ENCODE results near the gene RREB1. TPM values are rescaled to one million over a fixed set of nuclear protein-coding genes. Genes with fewer than 3 reads are reported as not detected.

RREB1 gene
- total RNA-seq, 1 donor from 2014 or later: 16.6 TPM

DNA sequence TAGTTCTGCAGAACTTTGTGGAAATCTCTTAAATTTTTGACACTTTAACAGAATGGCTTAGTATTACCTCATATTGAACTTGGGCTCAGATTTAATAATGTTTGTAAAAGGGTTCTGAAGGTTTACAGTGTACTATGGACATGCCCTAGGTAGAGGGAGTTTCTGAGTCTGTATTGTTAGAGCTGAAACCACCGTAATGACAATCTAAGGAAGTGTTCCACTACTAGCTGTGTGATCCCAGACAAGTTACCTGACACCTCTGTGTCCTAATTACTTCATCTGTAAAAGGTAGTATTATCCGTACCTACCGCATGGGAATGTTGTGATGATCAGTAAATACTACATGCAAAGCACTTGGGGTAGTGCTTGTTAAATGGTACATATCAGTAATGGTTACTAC, 86.9 kb downstream of the RREB1 start:
- Histone ChIP-seq H3K27me3 (ENCODE audit: control insufficient read depth, insufficient read depth, low read length) (no peaks in the 10 kb centered on the region), H3K4me3 (ENCODE audit: low read depth, low read length) (no peak overlapping the region), H3K36me3 (ENCODE audit: control insufficient read depth, insufficient read depth, low read length) (peaks cover 12% of the 10 kb centered on the region)
- TF ChIP-seq, protein P1, sequence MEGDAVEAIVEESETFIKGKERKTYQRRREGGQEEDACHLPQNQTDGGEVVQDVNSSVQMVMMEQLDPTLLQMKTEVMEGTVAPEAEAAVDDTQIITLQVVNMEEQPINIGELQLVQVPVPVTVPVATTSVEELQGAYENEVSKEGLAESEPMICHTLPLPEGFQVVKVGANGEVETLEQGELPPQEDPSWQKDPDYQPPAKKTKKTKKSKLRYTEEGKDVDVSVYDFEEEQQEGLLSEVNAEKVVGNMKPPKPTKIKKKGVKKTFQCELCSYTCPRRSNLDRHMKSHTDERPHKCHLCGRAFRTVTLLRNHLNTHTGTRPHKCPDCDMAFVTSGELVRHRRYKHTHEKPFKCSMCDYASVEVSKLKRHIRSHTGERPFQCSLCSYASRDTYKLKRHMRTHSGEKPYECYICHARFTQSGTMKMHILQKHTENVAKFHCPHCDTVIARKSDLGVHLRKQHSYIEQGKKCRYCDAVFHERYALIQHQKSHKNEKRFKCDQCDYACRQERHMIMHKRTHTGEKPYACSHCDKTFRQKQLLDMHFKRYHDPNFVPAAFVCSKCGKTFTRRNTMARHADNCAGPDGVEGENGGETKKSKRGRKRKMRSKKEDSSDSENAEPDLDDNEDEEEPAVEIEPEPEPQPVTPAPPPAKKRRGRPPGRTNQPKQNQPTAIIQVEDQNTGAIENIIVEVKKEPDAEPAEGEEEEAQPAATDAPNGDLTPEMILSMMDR (IDR thresholded peaks at IDR 0.05; ENCODE audit: insufficient read depth, low read length, severe bottlenecking): no peak
- DNase-seq (ENCODE audit: low read depth) (no peak), FAIRE-seq (peak; percentile 28)

DNA sequence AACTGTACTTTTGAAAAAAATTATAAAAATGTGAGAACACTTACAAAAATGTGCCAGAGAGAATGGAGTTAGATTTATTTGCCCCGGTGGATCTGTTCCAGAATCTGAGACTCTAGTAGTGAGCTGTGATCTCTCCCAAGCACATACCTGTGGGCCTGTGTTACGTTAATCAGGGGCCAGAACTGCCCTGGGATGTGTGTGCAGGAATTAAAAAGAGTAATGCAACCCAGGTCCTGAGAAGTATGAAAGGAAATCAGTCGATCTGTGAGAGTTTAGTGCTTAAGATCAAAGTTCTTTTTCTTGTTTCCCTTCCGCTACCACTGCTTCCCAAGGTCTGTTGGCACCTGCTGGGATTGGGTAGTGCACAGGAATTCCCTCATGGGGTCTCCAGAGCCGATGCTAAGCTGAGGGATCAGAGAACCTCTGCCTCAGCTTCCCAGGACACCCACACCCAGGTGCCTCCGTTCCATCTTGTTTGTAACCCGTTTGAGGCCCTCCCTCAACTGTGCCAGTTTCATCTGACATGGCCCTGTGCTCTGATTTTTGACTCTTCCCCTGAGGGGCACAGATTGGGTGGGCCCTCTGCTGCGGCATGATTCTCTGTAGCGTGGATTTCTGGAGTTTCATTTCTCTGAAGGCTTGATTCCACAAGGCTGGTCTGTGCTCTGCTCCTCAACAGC, 87.7 kb downstream of the RREB1 start:
- TF ChIP-seq, protein P1 (IDR thresholded peaks at IDR 0.05; ENCODE audit: insufficient read depth, low read length, severe bottlenecking): no peak
- DNase-seq (ENCODE audit: low read depth) (no peak), FAIRE-seq (no peak)
- no peaks in the 10 kb centered on the region for H3K27me3 ChIP-seq (ENCODE audit: control insufficient read depth, insufficient read depth, low read length)
- H3K4me3 ChIP-seq (ENCODE audit: low read depth, low read length): no peak overlapping the region
- peaks cover 12% of the 10 kb centered on the region for H3K36me3 ChIP-seq (ENCODE audit: control insufficient read depth, insufficient read depth, low read length)

DNA sequence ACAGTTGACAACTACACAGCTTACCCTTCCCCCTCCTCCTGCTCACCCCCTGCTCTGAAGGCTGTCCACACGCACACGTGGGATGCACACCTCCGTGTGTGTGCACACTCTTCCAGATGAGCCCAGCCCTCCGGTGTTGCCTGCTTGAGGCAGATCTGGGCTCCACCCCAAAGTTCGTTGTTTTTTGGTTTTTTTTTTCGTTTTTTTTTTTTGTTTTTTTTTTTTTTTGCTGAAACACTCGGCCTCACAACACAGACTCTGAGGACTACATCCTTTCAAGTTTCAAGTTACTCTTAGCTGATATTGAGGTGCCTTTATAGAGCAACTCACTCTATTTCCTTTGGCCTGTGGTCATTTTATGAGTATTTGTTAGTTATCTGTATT, 88.2 kb downstream of the RREB1 start:
- Histone ChIP-seq H3K27me3 (ENCODE audit: control insufficient read depth, insufficient read depth, low read length) (no peaks in the 10 kb centered on the region), H3K4me3 (ENCODE audit: low read depth, low read length) (no peak overlapping the region), H3K36me3 (ENCODE audit: control insufficient read depth, insufficient read depth, low read length) (peaks cover 9% of the 10 kb centered on the region)
- FAIRE-seq: no peak
- TF ChIP-seq, protein P1 (IDR thresholded peaks at IDR 0.05; ENCODE audit: insufficient read depth, low read length, severe bottlenecking): no peak
- no peak for DNase-seq (ENCODE audit: low read depth)

DNA sequence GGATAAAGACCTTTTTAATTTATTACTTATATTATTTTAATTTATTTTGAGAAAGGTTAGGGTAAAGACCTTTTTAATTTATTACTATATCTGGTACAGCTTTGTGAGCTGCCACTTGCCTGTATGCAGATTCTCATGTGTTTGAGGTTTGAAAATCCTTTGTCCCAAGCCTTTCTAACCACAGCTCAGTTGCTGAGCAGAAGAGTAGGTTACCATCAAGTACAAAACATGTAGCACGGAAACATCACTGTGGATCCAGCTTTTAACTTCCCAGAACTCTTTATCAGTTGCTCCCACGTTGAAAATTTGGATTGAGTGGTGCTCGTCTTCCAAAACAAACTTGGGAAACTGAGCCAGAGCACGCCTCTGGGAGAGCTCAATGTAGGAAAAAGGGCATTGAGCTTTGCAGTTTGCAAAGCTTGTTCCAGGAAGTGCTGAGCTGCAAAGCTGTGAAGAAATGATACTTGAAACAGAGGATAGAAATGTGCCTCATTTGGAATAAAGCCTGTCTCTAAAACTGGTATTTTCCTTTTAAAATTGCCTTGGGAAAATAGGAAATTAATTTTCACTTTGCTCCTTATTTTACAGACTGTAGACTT, 89.0 kb downstream of the RREB1 start:
- H3K27me3 ChIP-seq (ENCODE audit: control insufficient read depth, insufficient read depth, low read length): no peaks in the 10 kb centered on the region
- no peak overlapping the region for H3K4me3 ChIP-seq (ENCODE audit: low read depth, low read length)
- peaks cover 9% of the 10 kb centered on the region for H3K36me3 ChIP-seq (ENCODE audit: control insufficient read depth, insufficient read depth, low read length)
- DNase-seq (ENCODE audit: low read depth) (no peak), FAIRE-seq (no peak)
- TF ChIP-seq, protein P1 (IDR thresholded peaks at IDR 0.05; ENCODE audit: insufficient read depth, low read length, severe bottlenecking): no peak

DNA sequence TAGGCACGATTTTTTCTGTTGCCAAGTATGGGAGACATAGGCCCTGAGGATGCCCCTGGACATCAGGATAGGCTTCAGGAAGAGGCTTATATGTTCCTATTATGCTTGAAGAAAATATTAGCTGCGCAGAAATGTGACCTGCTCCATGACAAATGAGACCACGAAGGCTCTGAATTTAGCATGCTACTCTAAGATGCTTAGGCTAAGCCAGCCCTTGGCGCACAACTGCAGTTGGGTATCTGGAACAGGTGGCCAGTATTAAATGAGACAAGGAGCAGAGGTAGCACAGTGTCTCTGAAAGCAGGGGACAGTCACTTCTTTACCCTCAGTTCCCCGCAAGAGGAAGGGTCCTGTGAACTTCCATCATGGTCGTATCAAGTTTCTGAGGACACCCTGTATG, 90.0 kb downstream of the RREB1 start:
- FAIRE-seq (no peak), DNase-seq (ENCODE audit: low read depth) (no peak)
- Histone ChIP-seq H3K27me3 (ENCODE audit: control insufficient read depth, insufficient read depth, low read length) (no peaks in the 10 kb centered on the region), H3K36me3 (ENCODE audit: control insufficient read depth, insufficient read depth, low read length) (peaks cover 12% of the 10 kb centered on the region), H3K4me3 (ENCODE audit: low read depth, low read length) (no peak overlapping the region)
- TF ChIP-seq, protein P1 (IDR thresholded peaks at IDR 0.05; ENCODE audit: insufficient read depth, low read length, severe bottlenecking): no peak

Measured in bronchial epithelial cell (primary cell).